T-cell (primary cell): ENCODE measurements around the gene KIF5A. TPM values are rescaled to one million over a fixed set of nuclear protein-coding genes. Genes with fewer than 3 reads are reported as not detected.
"Not testable (repeated sequence)": the region's sequence is repeated elsewhere in the genome, so short reads cannot be mapped to it uniquely, and the experiment has no call there.

Source experiments
- ATAC-seq, 4 experiments: fragments of 200-7000 bp in 3 of 4; fragments of 150-1000 bp in 1 of 4; cut with Tn5 transposase; replicated peaks in 1 of 4; 1 replicate in 3 of 4; 2 replicates in 1 of 4; pipeline ENCODE4 v1.10.0; 2021; ENCODE audit warnings: moderate library complexity in 3 of 4, mild to moderate bottlenecking in 2 of 4, moderate number of reproducible peaks in 1 of 4
- CTCF ChIA-PET, 2 donors: fragments of 300-600 bp; sonication (Branson Sonifier 250); formaldehyde crosslinking; loops; one replicate each; lab custom pipeline; 2022; ENCODE audit warnings: antibody characterized with exemption in 2 of 2; lab: Charles Lee
- POLR2A ChIA-PET, 2 donors: fragments of 300-600 bp; sonication (Branson Sonifier 250); formaldehyde crosslinking; loops; one replicate each; lab custom pipeline; 2022; ENCODE audit warnings: antibody characterized with exemption in 2 of 2; lab: Charles Lee
- DNase-seq, 35 experiments: peaks; one replicate each; pipeline versions ENCODE4 v3.0.0 to v3.0.0-alpha.2; 2013 to 2023
- H3K27ac ChIP-seq: one replicate; pipeline ENCODE4 v1.5.1; 2013; ENCODE audit warnings: low read length
- H3K27me3 ChIP-seq, 2 experiments: replicated peaks in 1 of 2; 1 replicate in 1 of 2; 2 replicates in 1 of 2; pipeline versions ENCODE4 v1.6.1 to v1.7.0; 2013; ENCODE audit warnings: low read length in 1 of 2, mixed read lengths in 1 of 2; ENCODE audit not compliant: control insufficient read depth in 2 of 2, insufficient read depth in 2 of 2; ENCODE audit errors: extremely low read depth in 1 of 2
- H3K36me3 ChIP-seq, 2 donors: 1 replicate in 1 of 2; 2 replicates in 1 of 2; pipeline versions ENCODE4 v1.6.1 to v1.7.0; 2013; ENCODE audit warnings: low read length in 1 of 2; ENCODE audit not compliant: control insufficient read depth in 2 of 2, insufficient read depth in 1 of 2; ENCODE audit errors: extremely low read depth in 1 of 2
- H3K4me1 ChIP-seq, 2 experiments: 1 replicate in 1 of 2; 2 replicates in 1 of 2; pipeline versions ENCODE4 v1.6.1 to v1.7.0; 2013; ENCODE audit warnings: low read length in 2 of 2, mixed read lengths in 1 of 2; ENCODE audit not compliant: insufficient read depth in 2 of 2, control insufficient read depth in 1 of 2; ENCODE audit errors: extremely low read depth in 1 of 2
- H3K4me3 ChIP-seq, 2 donors: 1 replicate in 1 of 2; 2 replicates in 1 of 2; pipeline versions ENCODE4 v1.5.1 to v1.7.0; 2013; ENCODE audit warnings: mild to moderate bottlenecking in 2 of 2, low read length in 1 of 2, moderate library complexity in 1 of 2; ENCODE audit not compliant: control insufficient read depth in 1 of 2; ENCODE audit errors: extremely low read depth in 1 of 2
- H3K9me3 ChIP-seq: 2 replicates; pipeline ENCODE4 v1.7.0; 2013
- H3K27ac Mint-ChIP-seq, 2 donors: one replicate each; pipeline ENCODE4 v1.8.0; 2020 to 2021; ENCODE audit warnings: mild to moderate bottlenecking in 2 of 2, mixed read lengths in 2 of 2
- H3K27me3 Mint-ChIP-seq, 2 donors: one replicate each; pipeline ENCODE4 v1.8.0; 2021 to 2022; ENCODE audit warnings: mixed read lengths in 2 of 2
- H3K36me3 Mint-ChIP-seq: one replicate; pipeline ENCODE4 v1.8.0; 2021; ENCODE audit warnings: mixed read lengths
- H3K4me1 Mint-ChIP-seq, 3 donors: one replicate each; pipeline ENCODE4 v1.8.0; 2020 to 2022; ENCODE audit warnings: mixed read lengths in 3 of 3, mild to moderate bottlenecking in 1 of 3
- H3K4me3 Mint-ChIP-seq, 3 donors: one replicate each; pipeline ENCODE4 v1.8.0; 2020 to 2022; ENCODE audit warnings: mild to moderate bottlenecking in 3 of 3, mixed read lengths in 3 of 3, moderate library complexity in 3 of 3
- H3K9me3 Mint-ChIP-seq, 3 donors: one replicate each; pipeline ENCODE4 v1.8.0; 2020 to 2022; ENCODE audit warnings: mixed read lengths in 3 of 3
- WGBS: methylation state at CpG from one replicate; pipeline ENCODE4 v1.1.5; 2013; ENCODE audit warnings: missing lambda C conversion rate; ENCODE audit not compliant: insufficient coverage; 5-methylcytosine and 5-hydroxymethylcytosine counted together
- total RNA-seq, 35 experiments: library from RNA in 6 of 35; stranded (reverse) in 6 of 35; fragments of 120-200 nt in 1 of 35; gene quantifications; one replicate each; pipeline versions ENCODE4 v1.2.1 to v1.2.4 and lab custom pipeline; 2013 to 2026

KIF5A gene
- total RNA-seq, 5 donors from 2014 or later (not counting 1 experiment from before 2014, with no cell fraction given): 0.83 to 1.8 (median 0.92) TPM

GRCh38 chr12:57511588-57512325 is 38.1 kb upstream of the KIF5A start:
- Histone ChIP-seq H3K9me3 (no peaks in the 10 kb centered on the region), H3K27me3 (no peaks in the 10 kb centered on the region), H3K4me1 (no peaks in the 10 kb centered on the region), H3K27ac (peak overlapping the region; percentile 6), H3K4me3 (no peak overlapping the region), H3K36me3 (peaks cover 7 to 71% of the 10 kb centered on the region in 2 donors)
- no CpG with 5 or more reads among the region's 7 CpGs for WGBS
- peaks cover 0 to under 1% (median 0%) of the 10 kb centered on the region in 3 donors for H3K4me1 Mint-ChIP-seq
- POLR2A ChIA-PET: interaction anchor here in 1 of 2 donors (0.7 to 1.0 kb wide), 2 partner anchors 8 kb away, joined by 3 read pairs; partner anchors contain the start of gene DDIT3
- no peaks in the 10 kb centered on the region for H3K9me3 Mint-ChIP-seq
- no peak for ATAC-seq
- peaks cover 47% of the 10 kb centered on the region for H3K36me3 Mint-ChIP-seq
- peak overlapping the region; percentile 41 to 62 for H3K27ac Mint-ChIP-seq
- DNase-seq: no peak
- H3K27me3 Mint-ChIP-seq: no peaks in the 10 kb centered on the region
- no peak overlapping the region for H3K4me3 Mint-ChIP-seq
- CTCF ChIA-PET: no interaction called here

GRCh38 chr12:57512665-57513064 is 37.2 kb upstream of the KIF5A start:
- 92% methylated on average over 6 of the region's 6 CpGs for WGBS
- H3K36me3 Mint-ChIP-seq: peaks cover 56% of the 10 kb centered on the region
- H3K36me3 ChIP-seq: peaks cover 7 to 80% of the 10 kb centered on the region in 2 donors
- H3K4me1 ChIP-seq: no peaks in the 10 kb centered on the region
- peaks cover 4 to 7% (median 6%) of the 10 kb centered on the region in 3 donors for H3K4me1 Mint-ChIP-seq
- H3K27me3 Mint-ChIP-seq: no peaks in the 10 kb centered on the region
- H3K4me3 ChIP-seq: no peak overlapping the region
- H3K27ac ChIP-seq: no peak overlapping the region
- ChIA-PET CTCF (no interaction called here), POLR2A (interaction anchor here in 1 of 2 donors (0.9 to 1.3 kb wide), 3 partner anchors 8 to 54 kb away, joined by 3 read pairs; partner anchors contain the start of gene DDIT3)
- H3K9me3 ChIP-seq: no peaks in the 10 kb centered on the region
- no peaks in the 10 kb centered on the region for H3K27me3 ChIP-seq
- ATAC-seq: no peak
- DNase-seq: no peak
- no peak overlapping the region for H3K4me3 Mint-ChIP-seq
- H3K27ac Mint-ChIP-seq: peak overlapping the region; percentile 48 to 62
- no peaks in the 10 kb centered on the region for H3K9me3 Mint-ChIP-seq

GRCh38 chr12:57513266-57513665 is 36.6 kb upstream of the KIF5A start:
- no peaks in the 10 kb centered on the region for H3K9me3 Mint-ChIP-seq
- Histone ChIP-seq H3K27me3 (no peaks in the 10 kb centered on the region), H3K9me3 (no peaks in the 10 kb centered on the region), H3K27ac (no peak overlapping the region), H3K4me1 (peaks cover 0 to 1% of the 10 kb centered on the region in 2 experiments), H3K36me3 (peaks cover 7 to 81% of the 10 kb centered on the region in 2 donors), H3K4me3 (no peak overlapping the region)
- H3K36me3 Mint-ChIP-seq: peaks cover 61% of the 10 kb centered on the region
- ChIA-PET CTCF (interaction anchor here in 1 of 2 donors (0.7 to 1.0 kb wide), 2 partner anchors 57 to 229 kb away, joined by 4 to 6 read pairs; no protein-coding TSS in a partner anchor), POLR2A (interaction anchor here (0.6 to 1.3 kb wide), 4 partner anchors 9 to 54 kb away, joined by 3 to 17 read pairs (median 4); no protein-coding TSS in a partner anchor)
- H3K4me1 Mint-ChIP-seq: peaks cover 10 to 11% (median 11%) of the 10 kb centered on the region in 3 donors
- no peaks in the 10 kb centered on the region for H3K27me3 Mint-ChIP-seq
- H3K4me3 Mint-ChIP-seq: no peak overlapping the region
- WGBS: no CpG with 5 or more reads among the region's 5 CpGs
- ATAC-seq (no peak), DNase-seq (no peak)
- no peak overlapping the region for H3K27ac Mint-ChIP-seq

DNA sequence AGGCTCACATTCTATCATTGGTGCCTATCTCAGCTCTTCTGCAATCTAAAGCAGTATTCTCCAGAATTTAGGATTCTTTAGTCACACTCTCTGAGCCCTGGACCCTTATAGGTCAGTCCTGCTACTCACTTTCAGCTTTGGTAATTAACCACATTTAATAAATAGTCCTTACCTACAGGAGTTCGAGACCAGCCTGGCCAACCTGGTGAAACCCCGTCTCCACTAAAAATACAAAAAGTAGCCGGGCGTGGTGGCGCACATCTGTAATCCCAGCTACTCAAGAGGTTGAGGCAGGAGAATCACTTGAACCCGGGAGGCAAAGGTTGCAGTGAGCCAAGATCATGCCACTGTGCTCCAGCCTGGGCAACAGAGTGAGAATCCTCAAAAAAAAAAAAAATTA is 36.2 kb upstream of the KIF5A start:
- H3K36me3 Mint-ChIP-seq: peaks cover 64% of the 10 kb centered on the region
- not testable (repeated sequence) for H3K27ac Mint-ChIP-seq, H3K9me3 ChIP-seq, H3K4me3 Mint-ChIP-seq, H3K27me3 Mint-ChIP-seq, H3K27ac ChIP-seq, H3K4me3 ChIP-seq, DNase-seq, ATAC-seq, H3K9me3 Mint-ChIP-seq, H3K4me1 ChIP-seq, H3K27me3 ChIP-seq
- CTCF ChIA-PET: interaction anchor here in 1 of 2 donors (0.7 to 1.0 kb wide), 2 partner anchors 58 to 228 kb away, joined by 4 to 6 read pairs; no protein-coding TSS in a partner anchor
- WGBS: 100% methylated on average over 2 of the region's 6 CpGs
- peaks cover 7 to 81% of the 10 kb centered on the region in 2 donors for H3K36me3 ChIP-seq
- peaks cover 14 to 15% (median 15%) of the 10 kb centered on the region in 3 donors for H3K4me1 Mint-ChIP-seq
- POLR2A ChIA-PET: interaction anchor here (0.5 to 1.3 kb wide), 6 partner anchors 10 to 1486 kb away, joined by 3 to 17 read pairs (median 6); no protein-coding TSS in a partner anchor

- POLR2A ChIA-PET: interaction anchor here in 1 of 2 donors (0.7 to 1.3 kb wide), 2 partner anchors 18 to 21 kb away, joined by 3 to 6 read pairs; no protein-coding TSS in a partner anchor
- Mint-ChIP-seq H3K36me3 (peaks cover 68% of the 10 kb centered on the region), H3K4me1 (peaks cover 20 to 21% (median 20%) of the 10 kb centered on the region in 3 donors), H3K27ac (peak overlapping the region in 1 of 2 donors; percentile 68)
- not testable (repeated sequence) for DNase-seq, H3K27me3 Mint-ChIP-seq, H3K27me3 ChIP-seq, H3K4me3 ChIP-seq, H3K27ac ChIP-seq, H3K9me3 Mint-ChIP-seq, ATAC-seq, H3K9me3 ChIP-seq, H3K4me3 Mint-ChIP-seq
- peaks cover 7 to 79% of the 10 kb centered on the region in 2 donors for H3K36me3 ChIP-seq
- CTCF ChIA-PET: interaction anchor here in 1 of 2 donors (0.7 to 1.0 kb wide), 2 partner anchors 58 to 228 kb away, joined by 4 to 6 read pairs; no protein-coding TSS in a partner anchor
- peaks cover 4 to 11% of the 10 kb centered on the region in 2 experiments for H3K4me1 ChIP-seq
- WGBS: 97% methylated on average over 8 of the region's 9 CpGs
Observed at GRCh38 chr12:57514246-57514645, 35.6 kb upstream of the KIF5A start.

GRCh38 chr12:57514720-57515407 is 35.0 kb upstream of the KIF5A start:
- no peaks in the 10 kb centered on the region for H3K27me3 Mint-ChIP-seq
- Histone ChIP-seq H3K4me3 (no peak overlapping the region), H3K4me1 (peaks cover 7 to 17% of the 10 kb centered on the region in 2 experiments), H3K36me3 (peaks cover 7 to 74% of the 10 kb centered on the region in 2 donors), H3K9me3 (no peaks in the 10 kb centered on the region), H3K27ac (no peak overlapping the region), H3K27me3 (no peaks in the 10 kb centered on the region)
- POLR2A ChIA-PET: interaction anchor here in 1 of 2 donors (1.1 kb wide), 1 partner anchor 33 kb away, joined by 5 read pairs; no protein-coding TSS in a partner anchor
- H3K36me3 Mint-ChIP-seq: peaks cover 65% of the 10 kb centered on the region
- no peaks in the 10 kb centered on the region for H3K9me3 Mint-ChIP-seq
- WGBS: 89% methylated on average over 4 of the region's 9 CpGs
- H3K4me1 Mint-ChIP-seq: peaks cover 24% of the 10 kb centered on the region in 3 donors
- no peak for ATAC-seq
- no peak overlapping the region for H3K4me3 Mint-ChIP-seq
- H3K27ac Mint-ChIP-seq: no peak overlapping the region
- CTCF ChIA-PET: interaction anchor here in 1 of 2 donors (0.9 kb wide), 1 partner anchor 56 kb away, joined by 4 read pairs; no protein-coding TSS in a partner anchor
- DNase-seq: no peak
